ENCODE measurements around the gene DYNLT1. TPM values are rescaled to one million over a fixed set of nuclear protein-coding genes. Genes with fewer than 3 reads are reported as not detected.
A peak's percentile ranks its signal among the peaks of the same experiment; 100 is the strongest.

The DYNLT1 gene
- total and polyA plus RNA-seq, 9 of the 15 experiments (the other 6 are each of a cell fraction or from before 2014, with no cell fraction given) = 42.2 to 583 (median 127) TPM

GRCh38 chr6:158599635-158600034 lies 44.9 kb downstream of the DYNLT1 start (continued):
- TF ChIP-seq ZBTB11 (CRISPR knock-in tag; IDR thresholded peaks at IDR 0.05) = no peak
- no peak for TF ChIP-seq LCOR (CRISPR knock-in tag; IDR thresholded peaks at IDR 0.05)

DNA sequence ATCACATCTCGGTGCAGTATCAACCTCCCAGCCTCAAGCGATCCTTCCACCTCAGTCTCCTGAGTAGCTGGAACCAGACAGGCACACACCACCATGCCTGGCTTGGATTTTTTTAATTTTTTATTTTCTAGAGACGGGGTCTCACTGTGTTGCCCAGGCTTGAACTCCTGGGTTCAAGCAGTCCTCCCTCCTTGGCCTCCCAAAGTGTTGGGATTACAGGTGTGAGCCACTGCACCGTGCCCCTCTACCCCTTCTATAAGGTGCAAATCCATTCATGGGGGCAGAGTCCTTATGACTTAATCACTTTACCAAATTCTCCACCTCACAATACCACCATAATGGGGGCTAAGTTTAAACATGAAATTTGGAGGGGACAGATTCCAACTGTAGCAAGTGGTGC lies 47.0 kb downstream of the DYNLT1 start:
- intact Hi-C loops (cut with micrococcal nuclease) = no loop called here
- ATAC-seq (no peak), FAIRE-seq (no peak), DNase-seq (ENCODE audit: extremely low read depth in 1 of 4, low spot score in 3 of 4) (no peak)
- peaks cover 89% of the 10 kb centered on the region for H3K36me3 ChIP-seq (ENCODE audit: control insufficient read depth, insufficient read depth, low read length)
- in situ Hi-C loops (cut with MboI) = no loop called here
- no peaks in the 10 kb centered on the region for H4K20me1 ChIP-seq (replicated peaks; ENCODE audit: control insufficient read depth, insufficient read depth, low read length)
- H2AFZ ChIP-seq (ENCODE audit: low read depth, low read length) = no peak overlapping the region
- H3K4me2 ChIP-seq (ENCODE audit: insufficient read depth, low read length) = no peak overlapping the region
- no peak overlapping the region for H3K9ac ChIP-seq (ENCODE audit: insufficient read depth in 1 of 2, low read depth in 2 of 2, low read length in 2 of 2)
- TF ChIP-seq ZNF121 (CRISPR knock-in tag; conservative IDR thresholded peaks at IDR 0.05) = peak; percentile 71
- no peak for TF ChIP-seq RBM14 (IDR thresholded peaks at IDR 0.05; ENCODE audit: borderline replicate concordance, insufficient read depth, low read depth, low read length)
- H3K27me3 ChIP-seq (ENCODE audit: control insufficient read depth in 2 of 2, insufficient read depth in 2 of 2, low read length in 2 of 2) = no peaks in the 10 kb centered on the region
- H3K9me1 ChIP-seq (ENCODE audit: control insufficient read depth, insufficient read depth, low read length) = no peaks in the 10 kb centered on the region
- WGBS (ENCODE audit: insufficient coverage, low coverage, missing lambda C conversion rate) = 93% methylated on average over 4 of the region's 4 CpGs
- CTCF ChIA-PET (ENCODE audit: low intra/inter-chr PET ratio) = no interaction called here
- H3K27ac ChIP-seq (ENCODE audit: extremely low read depth, low read depth, low read length) = no peak overlapping the region
- POLR2A ChIA-PET = no interaction called here
- H3K79me2 ChIP-seq (ENCODE audit: control insufficient read depth, insufficient read depth, low read length) = no peaks in the 10 kb centered on the region; the same call in 2 of the 3 replicates
- no peaks in the 10 kb centered on the region for H3K9me3 ChIP-seq (replicated peaks; ENCODE audit: control insufficient read depth, insufficient read depth, low read depth, low read length)
- BruUV-seq (replicated peaks) = no TSS peak
- no peak overlapping the region for H3K4me3 ChIP-seq
- peaks cover 0 to 4% of the 10 kb centered on the region in 2 experiments; a peak in 1 of 5 replicates for H3K4me1 ChIP-seq (replicated peaks in 1 of 2; ENCODE audit: control insufficient read depth in 2 of 2, insufficient read depth in 2 of 2, low read length in 2 of 2)
